Measurements from ENCODE around the gene ELMO1.

ELMO1 gene

DNA sequence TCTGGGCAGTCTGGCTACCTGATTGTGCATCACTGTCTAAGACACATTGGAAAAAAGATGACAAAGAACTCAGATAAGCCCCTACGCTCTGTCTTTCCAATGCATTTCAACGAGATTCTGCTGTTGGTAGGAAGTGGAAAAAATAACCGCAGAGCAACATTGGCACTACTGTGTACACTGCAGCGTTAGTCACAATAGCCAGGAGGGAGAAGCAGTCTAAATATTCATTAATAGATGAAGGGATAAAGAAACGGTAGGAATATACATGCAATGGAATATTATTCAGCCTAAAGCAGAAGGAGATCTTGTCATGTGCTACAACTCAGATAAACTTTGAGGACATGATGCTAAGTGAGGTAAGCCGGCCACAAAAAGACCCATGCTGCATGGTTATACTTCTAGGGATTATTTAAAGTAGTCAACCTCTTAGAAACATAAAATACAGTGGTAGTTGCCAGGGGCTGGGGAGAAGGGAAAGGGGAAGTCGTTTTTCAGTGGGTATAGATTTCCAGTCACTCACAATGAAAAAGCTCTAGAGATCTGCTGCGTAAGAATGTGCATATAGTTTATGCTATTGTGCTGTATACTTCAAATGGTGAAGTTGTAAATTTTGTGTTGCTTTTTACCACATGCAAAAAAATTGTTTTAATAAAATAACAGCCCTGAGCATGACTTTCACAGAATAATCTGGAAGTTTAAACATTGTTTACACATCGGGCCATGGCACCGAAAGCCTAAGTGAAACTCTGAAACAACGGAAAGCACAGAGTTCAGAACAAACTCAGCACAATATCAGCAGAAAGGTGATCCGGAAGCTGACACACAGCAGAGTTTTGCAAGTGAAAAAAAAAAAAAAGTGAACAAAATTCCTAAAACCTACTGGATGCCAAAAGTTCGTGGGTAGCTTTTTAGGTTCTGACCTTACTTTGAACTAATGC lies 40.1 kb downstream of the ELMO1 start:
- DNase-seq (ENCODE audit: low spot score) = no peak

DNA sequence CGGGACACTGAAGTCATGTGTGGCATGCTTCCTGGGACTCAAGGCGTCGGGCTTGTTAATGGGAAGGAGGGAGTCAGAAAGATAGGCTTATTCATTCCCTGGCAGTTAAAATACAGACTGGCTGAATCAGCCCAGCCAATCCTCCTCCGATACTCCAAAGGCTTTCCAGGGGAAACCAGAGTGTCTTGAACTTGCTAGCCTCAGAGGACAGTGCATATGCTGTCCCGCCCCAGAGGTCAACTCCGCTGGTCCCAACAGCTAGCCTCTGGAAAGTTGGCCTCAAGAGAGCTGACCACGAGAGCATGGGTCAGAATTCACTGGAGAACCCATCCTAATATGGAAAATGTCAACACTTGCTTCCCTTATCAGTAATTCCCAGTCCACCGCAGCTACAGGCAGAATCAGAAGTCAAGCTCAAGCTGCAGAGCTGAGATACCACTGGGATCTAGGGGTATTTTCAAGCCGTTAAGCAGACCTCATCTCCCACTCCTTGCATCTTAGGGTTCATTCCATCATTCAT lies 43.0 kb downstream of the ELMO1 start:
- DNase-seq (ENCODE audit: low spot score) = no peak

DNA sequence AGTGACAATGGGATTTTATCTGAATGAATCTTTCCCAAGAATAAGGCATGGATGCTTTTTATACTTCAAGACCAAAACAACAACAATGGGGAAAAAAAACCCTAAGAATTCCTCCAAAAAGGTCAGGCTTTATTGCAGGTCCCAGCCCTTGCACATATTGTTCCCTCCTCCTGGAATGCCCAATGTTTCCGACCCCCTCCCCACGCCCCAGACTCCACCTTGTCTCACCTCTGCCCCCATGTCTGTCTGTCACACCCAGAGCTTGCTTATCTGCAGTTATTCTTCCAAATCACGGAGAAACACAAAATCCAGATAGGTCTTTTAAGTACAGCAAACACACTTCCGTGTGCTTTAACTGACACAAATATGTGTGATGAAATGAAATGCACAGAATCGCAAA lies 43.5 kb downstream of the ELMO1 start:
- no peak for DNase-seq (ENCODE audit: low spot score)

DNA sequence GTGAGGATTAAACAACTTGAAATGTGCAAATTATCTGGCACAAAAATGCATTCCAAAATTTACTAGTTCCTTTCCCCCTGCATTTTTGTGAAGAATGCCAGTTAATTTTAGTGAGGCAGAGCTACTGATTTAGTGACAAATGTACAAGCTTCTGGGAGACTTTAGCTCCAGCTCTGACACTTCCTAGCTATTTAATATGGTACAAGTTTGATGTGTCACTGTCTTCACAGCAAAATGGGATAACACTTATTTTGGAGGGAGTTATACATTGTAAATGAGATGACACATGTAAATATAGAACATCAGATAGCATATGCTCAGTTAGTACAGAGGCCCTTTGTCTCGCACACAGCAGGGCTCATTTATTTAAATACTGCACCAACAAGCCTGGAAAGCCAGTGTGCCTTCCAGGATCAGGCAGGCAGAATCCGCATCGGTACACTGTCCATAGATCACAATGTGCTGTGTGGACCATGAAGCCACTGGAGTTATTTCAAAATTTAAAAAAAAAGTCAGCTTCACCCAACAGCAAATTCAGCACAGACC lies 48.7 kb downstream of the ELMO1 start:
- DNase-seq (ENCODE audit: low spot score) = no peak

DNA sequence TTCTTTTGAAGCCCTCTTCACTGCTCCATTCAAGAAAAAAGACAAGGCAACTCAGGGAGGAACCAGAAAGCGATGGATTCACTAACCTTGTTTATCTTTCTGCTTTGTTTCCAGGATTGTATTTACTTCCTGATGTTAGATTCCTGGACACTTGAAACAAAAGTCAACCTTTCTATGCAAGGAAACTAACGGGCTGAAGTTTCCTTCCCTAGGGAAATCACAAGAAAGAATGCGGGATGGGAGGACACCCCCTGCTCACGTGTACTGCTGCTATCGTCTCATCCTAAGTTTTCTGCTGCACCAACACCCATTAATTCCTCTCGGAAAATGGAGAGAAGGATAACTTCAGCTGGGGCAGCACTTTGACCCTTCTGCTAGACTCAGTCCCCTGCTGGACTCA lies 50.3 kb downstream of the ELMO1 start:
- no peak for DNase-seq (ENCODE audit: low spot score)

DNA sequence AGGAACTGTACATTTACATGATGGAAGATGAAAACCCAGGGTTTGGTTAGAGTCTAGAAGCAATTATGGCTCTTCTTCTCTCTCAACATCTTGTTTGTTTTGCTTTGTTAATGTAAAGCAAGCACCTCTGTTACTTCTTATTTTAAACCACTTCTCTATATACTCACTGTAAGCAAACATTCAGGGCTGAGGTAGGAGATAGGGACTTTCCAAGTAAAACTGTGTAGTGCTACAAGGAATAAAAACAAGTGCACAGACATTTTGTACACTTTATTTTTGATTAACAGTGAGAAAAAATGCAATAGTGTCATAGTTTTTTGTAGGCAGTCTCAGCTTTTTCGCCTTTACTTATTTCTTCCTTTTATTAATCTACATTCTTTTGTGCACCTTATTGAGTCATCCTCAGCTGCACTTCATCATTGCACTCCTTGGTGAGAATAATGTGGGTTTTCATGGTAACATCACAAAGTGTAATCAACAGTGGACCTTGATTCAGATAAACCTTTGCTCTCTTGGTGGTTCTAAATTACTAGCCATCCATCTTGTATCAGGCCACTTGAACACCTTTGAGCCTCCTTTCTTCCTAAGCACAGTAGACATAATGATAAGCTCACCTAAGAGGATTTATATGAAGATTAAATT lies 52.9 kb downstream of the ELMO1 start:
- DNase-seq (ENCODE audit: low spot score) = no peak

DNA sequence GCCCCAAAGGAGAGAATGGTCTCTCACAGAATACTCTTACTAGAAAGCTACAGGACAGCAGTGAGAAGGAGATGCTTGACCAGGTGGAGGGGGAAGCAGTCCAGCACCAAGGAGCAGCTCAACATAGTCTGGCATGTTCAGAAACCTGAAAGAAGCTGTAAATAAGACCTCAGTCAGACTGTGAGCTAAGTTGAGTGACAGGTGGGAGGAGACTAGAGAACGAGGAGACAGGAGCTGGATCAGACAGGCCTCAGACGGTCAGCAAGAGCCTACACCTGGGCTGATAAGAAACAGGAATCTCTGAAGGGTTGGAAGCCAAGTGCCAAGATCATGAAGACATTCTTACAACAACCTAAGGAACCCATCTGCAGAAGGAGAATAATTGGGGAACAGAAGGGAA lies 54.5 kb downstream of the ELMO1 start:
- DNase-seq (ENCODE audit: low spot score) = no peak

DNA sequence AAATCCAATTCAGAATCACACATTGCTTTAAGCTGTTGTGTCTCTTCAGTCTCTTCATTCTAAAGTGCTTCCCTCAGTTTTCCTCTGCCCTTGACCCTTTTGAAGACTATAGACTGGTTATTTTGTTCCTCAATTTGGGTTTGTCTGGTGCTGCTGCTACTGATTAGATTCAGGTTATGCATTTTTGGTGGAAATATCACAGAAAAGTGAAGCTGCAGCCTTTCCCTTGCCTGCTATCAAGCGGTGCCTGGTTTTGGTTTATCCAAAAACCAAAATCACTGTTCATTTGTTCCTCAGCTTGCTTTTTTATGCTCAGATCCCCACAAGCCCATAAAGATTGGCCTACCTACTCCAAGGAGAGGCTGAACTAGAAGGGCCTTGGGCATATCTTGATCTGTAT lies 55.2 kb downstream of the ELMO1 start:
- no peak for DNase-seq (ENCODE audit: low spot score)

DNA sequence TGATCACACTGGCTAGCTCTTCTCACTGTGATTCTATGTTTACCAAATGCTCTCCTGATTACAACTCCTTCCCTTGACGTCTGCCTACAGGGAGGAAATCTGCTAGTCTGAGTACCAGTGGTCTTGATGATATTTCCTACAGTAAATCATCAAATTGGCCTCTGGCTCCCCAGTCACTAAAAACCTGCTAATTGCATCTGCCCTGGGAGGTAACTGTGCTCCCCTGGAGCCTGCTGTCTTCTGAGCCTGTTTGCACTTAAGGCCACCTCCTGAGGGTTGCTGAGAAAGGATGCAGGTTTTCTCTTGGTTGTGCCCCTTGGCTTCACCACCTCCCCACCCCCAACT lies 56.0 kb downstream of the ELMO1 start:
- no peak for DNase-seq (ENCODE audit: low spot score)

DNA sequence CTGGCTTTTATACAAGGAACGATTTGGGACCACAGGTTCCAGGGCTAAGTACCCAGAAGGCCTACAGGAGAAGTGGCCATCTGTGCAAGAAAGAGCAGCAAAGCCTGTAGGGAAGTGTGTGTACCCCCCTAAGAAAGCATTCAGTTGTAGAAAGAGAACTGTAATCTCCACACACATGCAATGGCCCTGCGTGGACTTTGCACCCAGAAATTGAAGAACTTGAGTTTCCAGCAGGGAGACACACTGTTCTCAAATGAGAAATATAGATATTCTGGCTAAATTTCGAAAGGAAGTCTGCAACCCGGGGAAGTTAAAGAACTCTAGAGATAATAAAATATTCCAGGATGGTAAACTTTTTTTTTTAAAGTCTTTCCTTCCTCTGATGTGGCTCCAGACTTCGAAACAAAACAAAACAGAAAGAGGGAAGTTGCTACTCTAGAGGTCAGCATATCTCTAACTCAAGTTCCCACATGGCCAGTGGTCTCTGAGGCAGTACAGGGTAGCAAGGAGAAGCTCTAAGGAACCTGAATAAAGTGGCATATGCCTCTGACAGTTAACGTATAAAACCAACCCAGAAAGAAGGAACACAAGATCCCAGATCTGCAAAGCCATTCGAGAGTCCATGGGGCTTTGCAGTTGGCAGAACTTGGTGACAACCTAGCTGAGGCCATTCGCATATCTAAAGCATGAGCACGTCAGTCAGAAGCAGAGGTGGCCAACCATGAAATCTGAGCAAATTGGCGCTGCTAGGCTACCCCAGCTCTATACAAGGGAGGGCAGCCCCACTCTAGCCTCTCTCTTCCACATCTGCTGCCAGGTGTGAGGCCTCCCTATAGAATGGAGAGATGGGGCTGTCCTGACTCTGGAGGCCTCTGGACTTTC lies 56.6 kb downstream of the ELMO1 start:
- no peak for DNase-seq (ENCODE audit: low spot score)

DNA sequence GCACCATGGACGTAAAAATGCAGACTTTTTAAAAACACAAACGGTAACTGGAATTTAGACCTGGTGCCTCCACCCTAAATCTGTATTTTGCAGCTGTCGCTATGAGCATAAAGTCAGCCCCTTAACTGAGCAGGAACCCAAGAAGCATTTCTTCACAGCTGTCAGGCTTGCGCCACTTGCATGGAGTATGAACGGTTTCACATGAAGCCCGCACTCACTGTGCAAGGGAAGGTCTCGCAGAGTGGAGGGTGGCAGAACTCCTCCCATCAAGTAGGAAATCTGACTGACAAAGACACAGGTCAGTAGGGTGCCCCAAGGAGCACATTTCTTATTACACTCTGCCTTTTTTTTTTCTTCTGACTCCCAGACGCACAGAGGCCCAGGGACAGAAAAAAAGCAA lies 58.5 kb downstream of the ELMO1 start:
- DNase-seq (ENCODE audit: low spot score) = no peak

DNA sequence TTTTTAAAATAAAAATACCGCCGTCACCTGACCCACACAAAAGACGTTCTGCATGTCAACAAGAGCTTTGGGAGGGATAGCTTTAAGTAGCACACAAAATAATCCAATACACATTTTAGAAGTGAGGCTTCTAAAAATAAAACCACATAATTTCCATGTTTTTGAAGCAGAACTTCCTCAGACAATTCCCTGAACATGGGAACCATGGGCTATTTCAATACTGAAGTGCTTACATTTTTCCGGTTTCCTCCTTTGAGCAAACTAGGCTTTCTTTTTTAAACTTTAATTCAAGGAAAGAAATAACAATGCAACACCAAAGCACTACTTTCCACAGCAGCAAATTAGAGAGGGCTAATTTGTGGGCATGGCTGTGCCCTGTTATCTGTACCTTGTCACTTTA lies 59.9 kb downstream of the ELMO1 start:
- DNase-seq (ENCODE audit: low spot score) = no peak

DNA sequence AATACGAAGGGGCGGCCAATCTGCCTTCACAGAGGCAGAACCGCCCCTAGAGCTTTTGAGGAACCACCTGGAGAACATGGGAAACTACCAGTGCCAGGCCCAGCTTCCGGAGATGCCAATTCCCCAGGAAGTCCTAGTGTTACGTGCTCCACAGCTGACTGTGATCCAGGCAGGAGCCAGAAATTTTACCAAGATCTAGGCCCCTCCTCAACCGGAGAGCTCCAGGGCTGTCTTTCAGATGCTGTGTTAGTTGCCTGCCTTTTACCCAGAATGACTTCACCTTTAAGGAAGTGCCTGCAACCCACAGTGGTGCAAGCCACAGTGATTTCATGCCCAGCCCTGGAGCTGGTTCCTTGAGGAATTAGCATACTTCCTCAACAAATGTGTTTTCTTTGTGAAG lies 62.9 kb downstream of the ELMO1 start:
- no peak for DNase-seq (ENCODE audit: low spot score)

DNA sequence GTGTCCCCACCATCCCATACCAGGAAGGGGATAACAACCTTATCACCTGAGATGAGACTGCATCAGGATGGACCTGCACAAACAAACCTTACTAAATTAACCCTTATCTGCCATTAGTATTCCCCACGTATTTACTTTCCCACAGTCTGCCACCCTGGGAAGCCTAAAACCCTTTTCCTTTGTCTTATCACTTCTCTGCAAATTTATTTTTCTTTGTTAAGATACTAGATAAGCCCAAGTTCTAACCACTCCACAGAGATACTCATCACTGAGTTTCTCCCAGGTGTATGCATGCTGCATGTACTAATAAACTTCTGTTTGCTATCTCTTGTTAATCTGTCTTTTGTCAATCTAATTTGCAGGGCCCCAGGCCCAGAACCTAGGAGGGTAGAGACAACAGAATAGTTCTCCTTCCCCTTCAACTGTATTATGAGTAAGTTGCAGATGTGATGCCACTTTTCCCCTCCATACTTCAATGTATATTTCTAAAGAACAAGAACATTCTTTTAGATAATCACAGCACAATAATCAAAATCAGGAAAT lies 66.0 kb downstream of the ELMO1 start:
- no peak for DNase-seq (ENCODE audit: low spot score)

DNA sequence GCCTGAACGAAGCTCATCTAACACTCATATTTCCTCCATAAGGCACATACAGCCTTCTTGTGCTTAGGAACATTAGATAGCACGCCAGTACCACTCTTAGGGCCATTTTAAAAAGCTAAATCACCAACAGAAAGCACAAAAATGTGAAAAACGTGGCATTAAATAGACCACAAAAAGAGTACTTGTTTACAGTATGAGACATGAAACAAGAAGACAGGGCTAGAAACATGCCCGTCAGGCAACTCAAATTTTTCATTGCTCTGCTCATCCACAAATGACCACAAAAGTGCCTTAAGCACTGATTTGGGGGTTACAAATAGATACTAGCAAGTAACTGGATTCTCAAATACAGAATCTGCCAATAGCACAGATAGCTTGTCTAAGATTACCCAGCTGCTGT lies 67.8 kb downstream of the ELMO1 start:
- DNase-seq (ENCODE audit: low spot score) = no peak

DNA sequence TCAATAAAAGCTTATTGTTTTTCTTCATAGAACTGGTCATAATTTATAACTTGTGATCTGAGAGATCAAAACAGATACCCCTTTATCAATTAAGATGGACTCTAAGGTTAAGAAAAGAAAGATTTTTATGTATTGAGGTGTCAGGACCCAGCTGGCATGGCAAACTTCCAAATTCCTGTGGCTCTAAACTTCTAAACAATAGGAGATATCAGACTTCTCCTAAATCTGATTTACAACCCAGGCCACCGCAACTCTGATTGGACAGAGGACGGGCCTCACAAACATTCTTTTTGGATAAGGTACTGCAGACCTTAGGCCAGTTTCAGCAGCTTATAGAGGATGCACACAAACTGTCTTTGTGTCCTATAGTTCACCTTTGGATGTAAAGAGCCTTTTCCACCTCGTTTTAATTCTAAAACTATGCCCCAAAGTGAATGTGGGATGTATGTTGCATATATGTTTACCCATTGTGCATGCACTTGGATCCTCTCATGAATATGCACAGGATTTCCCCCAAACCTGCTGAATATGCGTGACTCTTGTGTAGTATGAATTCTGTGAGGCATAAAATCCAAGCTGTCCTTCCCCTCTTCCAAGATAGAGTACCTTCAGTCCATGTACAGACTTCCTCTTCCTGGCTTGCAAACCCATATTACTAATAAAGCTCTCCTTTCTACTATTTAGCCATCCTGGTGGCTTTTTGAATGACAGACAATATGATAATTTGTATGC lies 69.0 kb downstream of the ELMO1 start:
- no peak for DNase-seq (ENCODE audit: low spot score)

DNA sequence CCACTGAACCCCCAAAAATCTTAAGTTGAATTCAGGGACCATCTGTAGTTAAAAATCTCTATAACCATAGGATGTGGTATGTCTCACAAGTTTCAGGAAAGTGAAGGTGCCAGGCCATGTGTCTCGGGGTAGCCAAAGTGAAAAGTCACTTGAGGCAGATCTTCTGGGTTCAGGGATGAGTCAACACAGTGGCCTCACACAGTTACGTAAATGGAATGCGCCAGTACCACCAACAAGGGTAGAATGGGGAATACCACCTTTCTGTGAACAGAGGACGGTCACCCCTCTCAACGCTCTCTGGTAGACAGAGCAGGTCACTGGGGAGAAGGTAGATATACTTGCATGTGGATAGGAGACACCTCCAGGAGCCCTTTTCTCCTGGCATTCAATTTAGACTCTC lies 71.4 kb downstream of the ELMO1 start:
- DNase-seq (ENCODE audit: low spot score) = no peak

DNA sequence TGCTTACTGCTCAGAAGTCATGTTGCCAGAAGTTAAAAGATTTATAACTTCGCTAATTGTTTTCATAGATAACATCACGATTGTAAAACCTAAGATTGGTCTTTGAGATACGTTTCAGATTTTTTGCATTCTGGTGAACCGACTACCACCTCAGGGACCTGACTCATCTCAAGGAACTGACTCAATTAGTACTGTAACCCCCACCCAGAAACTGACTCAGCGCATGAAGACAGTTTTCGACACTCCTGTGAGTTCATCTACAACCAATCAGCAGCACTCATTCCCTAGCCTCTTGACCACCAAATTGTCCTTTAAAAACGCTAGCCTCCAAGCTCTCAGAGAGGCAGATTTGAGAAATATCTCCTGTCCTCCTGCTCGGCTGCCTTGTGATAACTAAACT lies 72.3 kb downstream of the ELMO1 start:
- DNase-seq (ENCODE audit: low spot score) = no peak

DNA sequence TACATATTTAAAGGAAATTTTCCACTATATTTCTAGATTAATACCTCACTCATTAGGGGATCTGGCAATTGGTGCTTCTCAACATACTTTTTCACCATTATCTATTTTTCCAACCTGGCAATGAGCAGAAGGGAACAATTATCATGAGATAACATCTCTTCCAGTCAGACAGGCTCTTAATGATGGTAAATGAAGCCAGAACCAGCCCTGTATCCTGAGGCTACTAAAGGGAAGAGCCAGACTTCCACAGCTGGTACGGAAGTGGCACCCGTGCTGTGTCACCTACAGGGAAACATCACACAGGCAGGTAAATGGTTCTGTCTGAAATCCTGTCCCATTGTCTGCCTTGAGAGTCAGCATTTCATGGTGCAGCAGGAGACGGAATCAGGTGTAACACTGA lies 75.9 kb downstream of the ELMO1 start:
- DNase-seq (ENCODE audit: low spot score) = no peak

DNA sequence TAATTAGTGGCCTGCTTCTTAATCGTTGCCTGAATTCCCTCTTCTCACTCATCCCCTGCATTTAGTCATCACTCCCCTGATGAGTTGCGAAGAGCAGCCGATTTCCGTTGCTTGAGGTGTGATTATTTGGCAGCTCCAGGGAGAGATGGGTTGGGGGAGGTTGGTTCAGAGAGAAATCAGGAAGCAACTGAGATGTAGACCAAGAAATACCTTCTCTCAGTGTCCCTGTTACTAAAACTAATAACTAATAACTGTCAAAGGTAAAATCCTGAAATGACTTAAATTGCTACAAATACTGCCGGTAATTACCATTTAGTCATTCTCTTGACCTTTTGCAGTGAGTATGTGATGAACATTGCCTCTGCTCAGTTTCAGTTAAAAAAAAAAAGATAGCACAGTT lies 76.9 kb downstream of the ELMO1 start:
- DNase-seq (ENCODE audit: low spot score) = no peak

DNA sequence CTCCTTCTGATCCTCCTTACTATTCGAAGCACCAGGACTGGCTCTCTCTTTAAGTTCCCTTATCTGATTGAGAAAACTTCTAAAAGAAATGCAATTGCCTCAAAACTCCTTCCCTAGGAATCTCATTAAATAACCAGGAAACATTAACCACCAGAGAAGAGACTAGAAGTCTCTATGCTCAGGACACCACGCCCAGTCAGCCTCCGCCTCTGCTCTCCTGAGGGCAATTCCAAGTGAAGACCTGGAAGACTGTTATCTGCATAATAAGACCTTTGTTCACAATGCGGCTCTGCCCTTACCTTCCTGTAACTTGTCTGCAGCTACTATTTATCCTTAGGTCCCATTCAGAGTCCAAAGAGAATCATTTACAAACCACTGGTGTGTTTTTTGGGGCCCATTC lies 78.8 kb downstream of the ELMO1 start:
- DNase-seq (ENCODE audit: low spot score) = no peak
